HUDEP-2 (cell line): ENCODE results near the gene KCNK16.
A peak's percentile ranks its signal among the peaks of the same experiment; 100 is the strongest.
"Not testable (repeated sequence)": the region's sequence is repeated elsewhere in the genome, so short reads cannot be mapped to it uniquely, and the experiment has no call there.

ENCODE experiments used
- DNase-seq, 76 experiments: peaks; one replicate each; lab custom pipeline; 2025; ENCODE audit not compliant: unreplicated experiment in 76 of 76; lab: John Stamatoyannopoulos, UW

The KCNK16 gene

DNA sequence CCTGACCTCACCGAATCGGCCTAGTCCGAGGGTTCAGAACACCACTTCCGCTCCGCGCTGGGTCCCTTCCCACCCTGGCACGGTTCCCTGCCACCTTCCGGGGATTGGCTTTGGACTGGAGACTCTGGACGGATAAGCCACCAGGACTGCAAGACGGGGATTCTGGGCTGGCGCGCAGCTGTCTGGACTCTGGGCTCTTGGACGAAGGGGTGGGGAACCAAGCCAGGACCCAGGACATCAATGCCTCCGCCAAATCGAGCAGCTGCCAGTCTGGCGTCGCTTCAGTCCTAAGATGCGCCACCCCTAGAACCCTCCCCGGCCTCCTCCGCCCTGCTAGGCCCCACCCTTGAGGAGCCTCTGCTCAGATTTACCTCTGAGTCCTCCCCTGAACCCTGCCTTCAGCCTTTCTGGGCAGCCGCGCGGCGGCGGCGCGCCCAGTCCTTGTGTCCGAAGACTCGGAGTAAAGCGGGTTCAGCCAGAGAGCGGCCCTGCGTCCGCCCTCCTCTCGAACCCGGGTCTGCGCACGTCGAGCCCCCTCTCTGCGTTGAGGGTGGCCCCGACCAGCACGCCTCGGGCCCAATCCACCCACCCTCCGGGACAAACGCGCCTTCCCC lies 9.5 kb downstream of the KCNK16 start:
- DNase-seq = no peak

- DNase-seq = no peak
These were observed 12.0 kb downstream of the KCNK16 start for GRCh38 chr6:39310542-39310941.

DNA sequence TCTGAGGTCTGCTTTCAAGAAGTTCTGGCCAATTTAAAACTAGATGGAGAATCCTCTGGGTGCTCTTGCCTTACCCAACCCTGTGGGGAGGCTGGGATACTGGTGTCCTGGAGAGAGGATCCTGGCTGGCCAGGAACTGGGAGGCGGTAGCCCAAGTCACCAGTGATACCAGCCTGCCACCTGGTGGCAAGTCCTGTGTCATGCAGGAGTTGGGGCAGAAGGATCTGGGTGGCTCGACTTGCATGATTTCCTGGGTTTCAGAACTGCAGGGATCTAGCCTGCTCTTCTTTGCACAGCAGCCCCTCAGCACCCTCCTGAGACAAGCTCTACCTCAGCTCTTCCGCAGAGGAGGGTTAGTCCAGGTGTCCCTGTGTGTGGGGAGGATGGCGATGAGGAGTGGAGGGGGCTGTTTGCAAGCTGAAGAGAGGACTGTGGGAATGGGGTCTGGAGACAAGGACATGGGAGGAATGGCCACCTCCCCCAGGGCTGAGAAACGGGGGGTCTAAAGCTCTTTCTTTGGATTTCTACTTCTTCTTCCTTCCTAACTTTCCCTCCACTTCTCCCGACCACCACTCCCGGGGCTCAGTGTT lies 12.5 kb downstream of the KCNK16 start:
- DNase-seq = peak in 64 of 76 experiments; percentile 6 to 79 (median 48)

- DNase-seq = no peak
These were observed 15.0 kb downstream of the KCNK16 start for GRCh38 chr6:39307462-39307861.

DNA sequence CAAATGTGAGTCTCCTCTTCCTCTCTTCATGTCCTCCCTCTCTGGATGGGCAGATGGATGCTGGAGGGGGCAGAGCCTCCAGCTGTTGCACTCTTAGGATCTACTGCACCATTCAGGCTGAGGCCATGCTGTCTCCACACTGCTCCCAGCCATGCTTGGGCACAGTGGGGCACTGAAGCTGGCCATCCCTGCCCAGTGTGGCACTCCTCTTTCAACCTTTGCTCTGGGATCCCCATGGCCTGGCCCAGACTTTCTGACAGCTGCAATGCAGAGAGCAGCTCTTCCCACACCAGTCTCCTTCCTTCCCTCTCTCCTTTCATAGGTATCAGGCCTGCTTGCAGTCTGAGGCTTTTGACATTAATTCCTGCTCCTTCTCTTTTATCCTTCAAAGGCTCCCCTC lies 17.6 kb downstream of the KCNK16 start:
- DNase-seq = no peak

- DNase-seq = no peak
These were observed 18.9 kb downstream of the KCNK16 start for GRCh38 chr6:39303425-39304153.

GRCh38 chr6:39302669-39303424 lies 19.7 kb downstream of the KCNK16 start:
- DNase-seq = peak in 71 of 76 experiments; percentile 15 to 92 (median 77)

GRCh38 chr6:39302011-39302410 lies 20.5 kb downstream of the KCNK16 start:
- DNase-seq = no peak

- DNase-seq = peak in 51 of 76 experiments; percentile 3 to 75 (median 30)
These were observed 20.9 kb downstream of the KCNK16 start for GRCh38 chr6:39301606-39302005.

GRCh38 chr6:39300739-39301138 lies 21.8 kb downstream of the KCNK16 start:
- DNase-seq = no peak

DNA sequence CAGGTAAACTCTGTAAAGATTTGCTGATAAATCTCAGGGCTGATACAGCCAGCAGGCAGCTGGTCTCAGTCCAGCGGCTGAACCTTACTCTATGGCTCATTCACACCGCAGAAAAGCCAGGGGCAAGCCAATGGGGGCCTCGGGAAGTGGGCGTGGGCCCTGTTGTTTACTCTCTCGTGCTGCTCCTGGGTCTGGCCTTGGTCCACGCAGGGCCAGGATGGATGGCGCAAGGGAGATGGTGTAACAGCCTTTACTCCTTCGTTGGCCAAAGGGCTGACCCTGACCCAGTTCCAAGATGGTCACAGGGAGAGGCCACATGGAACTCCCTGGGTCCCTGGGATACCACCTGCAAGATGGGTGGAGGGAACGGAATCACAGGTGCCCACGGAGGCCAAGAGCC lies 24.4 kb downstream of the KCNK16 start:
- no peak for DNase-seq

- no peak for DNase-seq
These were observed 25.5 kb downstream of the KCNK16 start for GRCh38 chr6:39296745-39297640.

DNA sequence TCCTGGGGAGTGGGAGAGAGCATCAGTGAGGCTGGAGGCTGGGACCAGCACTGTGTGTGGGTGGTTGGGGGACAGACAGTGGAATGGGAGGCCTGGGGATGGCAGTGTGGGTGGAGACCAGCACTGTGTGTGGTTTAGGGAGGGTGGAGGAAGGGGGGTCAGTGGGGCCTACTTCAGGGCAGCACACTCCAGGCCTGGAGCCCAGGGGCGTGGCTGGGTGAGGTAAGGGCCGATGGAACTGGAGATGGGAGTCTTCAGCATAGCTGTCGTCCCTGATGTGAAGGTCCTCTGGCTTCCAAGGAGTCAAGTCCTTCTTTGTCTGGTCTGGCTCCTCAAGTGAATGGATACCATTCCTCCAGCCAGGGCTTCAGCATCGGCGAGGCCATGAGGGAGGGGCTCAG lies 26.9 kb downstream of the KCNK16 start:
- peak in 8 of 76 experiments; percentile 3 to 41 (median 29) for DNase-seq

DNA sequence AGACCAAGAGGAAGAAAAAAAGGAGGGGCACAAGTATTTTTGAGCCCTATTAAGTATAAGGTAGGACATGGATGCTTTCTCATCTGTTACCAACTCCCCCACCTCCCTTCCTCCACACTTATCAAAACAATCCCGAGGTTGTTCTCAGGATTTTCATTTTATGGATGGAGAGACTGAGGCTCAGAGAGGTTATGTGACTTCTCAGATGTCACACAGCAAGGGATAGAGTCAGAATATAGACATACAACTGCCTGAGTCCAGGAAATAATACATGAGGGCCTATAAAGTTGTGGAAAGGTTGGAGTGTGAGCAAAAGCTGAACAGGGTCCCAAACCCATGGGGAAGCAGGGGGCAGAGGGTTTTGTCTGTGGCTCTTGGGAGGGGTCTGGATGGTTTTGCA lies 27.6 kb downstream of the KCNK16 start:
- DNase-seq = no peak

DNA sequence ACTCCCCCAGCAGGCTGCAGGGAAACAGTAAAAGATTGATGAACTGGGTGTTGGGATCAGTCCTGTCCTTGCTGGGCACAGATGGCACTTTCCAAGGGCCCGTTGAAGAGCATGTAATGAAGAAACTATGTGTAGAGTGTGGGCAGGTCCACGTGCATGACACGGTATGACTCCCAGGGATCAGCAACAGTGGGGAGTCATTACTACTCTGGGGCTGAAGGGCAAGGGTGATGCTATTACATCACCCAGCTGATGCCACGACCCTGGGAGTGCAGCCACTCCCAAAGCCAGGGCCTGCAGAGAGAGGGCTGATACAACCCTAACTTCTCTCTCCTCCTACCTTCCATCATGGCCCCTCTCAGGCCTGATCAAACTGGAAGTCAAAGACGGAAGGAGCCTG lies 28.4 kb downstream of the KCNK16 start:
- DNase-seq = no peak

GRCh38 chr6:39292637-39293036 lies 29.9 kb downstream of the KCNK16 start:
- DNase-seq = no peak

DNA sequence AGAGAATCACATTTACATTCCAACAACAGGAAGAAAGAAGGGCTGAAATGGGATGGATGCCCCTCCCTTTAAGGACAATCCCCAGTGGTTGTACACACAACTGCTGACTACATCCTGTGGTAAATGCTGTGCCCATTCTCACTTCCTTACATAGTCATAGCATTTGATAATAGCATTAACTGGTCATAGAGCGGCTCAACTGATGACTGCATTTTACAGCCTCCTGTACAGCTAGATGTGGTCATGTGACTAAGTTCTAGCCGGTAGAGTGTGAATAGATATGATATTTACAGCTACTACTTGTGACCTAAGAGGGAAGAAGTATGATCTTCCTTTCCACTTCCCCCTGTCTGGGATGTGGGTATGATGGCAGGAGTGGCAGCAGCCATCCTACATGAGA lies 33.0 kb downstream of the KCNK16 start:
- no peak for DNase-seq

DNA sequence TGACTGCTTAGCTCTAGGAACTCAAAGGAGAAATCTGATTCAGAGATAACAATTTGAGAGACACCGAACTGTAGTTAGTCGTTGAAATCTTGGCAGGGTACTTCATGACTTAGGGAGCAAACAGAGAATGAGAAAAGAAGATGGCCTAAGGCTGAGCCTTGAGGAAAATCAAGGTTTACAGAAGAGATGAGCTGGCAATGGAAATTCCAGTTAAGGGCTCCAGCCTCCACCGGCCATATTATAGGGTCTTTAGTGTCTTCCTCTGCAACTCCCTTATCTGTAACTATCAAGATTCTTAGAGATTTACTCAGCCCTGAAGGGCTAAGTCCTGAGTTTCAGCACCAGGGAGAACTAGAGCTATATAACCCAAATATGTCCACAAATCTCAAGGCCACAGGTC lies 34.9 kb downstream of the KCNK16 start:
- no peak for DNase-seq

GRCh38 chr6:39286596-39286995 lies 35.9 kb downstream of the KCNK16 start:
- not testable (repeated sequence) for DNase-seq

GRCh38 chr6:39282774-39283173 lies 39.7 kb downstream of the KCNK16 start:
- no peak for DNase-seq
